Spinal cord (tissue), 10 donors: Measurements from ENCODE around the gene GP1BB. TPM values are rescaled to one million over a fixed set of nuclear protein-coding genes. Genes with fewer than 3 reads are reported as not detected.

Source experiments
- DNase-seq, 6 donors: peaks; one replicate each; pipeline versions ENCODE4 v3.0.0 to v3.0.0-alpha.2; 2013 to 2015; ENCODE audit warnings: low spot score in 6 of 6, low read depth in 4 of 6
- H3K27ac ChIP-seq: one replicate; pipeline ENCODE4 v1.5.1; 2013; ENCODE audit warnings: low read depth, low read length, control low read depth
- H3K27me3 ChIP-seq: one replicate; pipeline ENCODE4 v1.6.1; 2013; ENCODE audit warnings: low read length; ENCODE audit not compliant: control insufficient read depth, insufficient read depth
- H3K36me3 ChIP-seq: one replicate; pipeline ENCODE4 v1.6.1; 2013; ENCODE audit warnings: low read length; ENCODE audit not compliant: control insufficient read depth, insufficient read depth
- H3K4me1 ChIP-seq: one replicate; pipeline ENCODE4 v1.6.1; 2013; ENCODE audit warnings: low read length; ENCODE audit not compliant: control insufficient read depth, insufficient read depth
- H3K4me3 ChIP-seq: one replicate; pipeline ENCODE4 v1.5.1; 2013; ENCODE audit warnings: low read depth, low read length, control low read depth
- H3K9me3 ChIP-seq: one replicate; pipeline ENCODE4 v1.6.1; 2013; ENCODE audit warnings: low read length; ENCODE audit not compliant: control insufficient read depth, insufficient read depth
- WGBS: methylation state at CpG from one replicate; pipeline ENCODE4 v1.1.5; 2013; ENCODE audit warnings: missing lambda C conversion rate; ENCODE audit not compliant: insufficient coverage; 5-methylcytosine and 5-hydroxymethylcytosine counted together
- polyA plus RNA-seq, 2 donors: library from polyadenylated mRNA; unstranded; fragments of 120-200 nt; gene quantifications; one replicate each; pipeline ENCODE4 v1.2.1, GENCODE V29; 2013; ENCODE audit not compliant: insufficient read length in 2 of 2
- total RNA-seq, 2 donors: library from RNA; depleted of rRNA in 1 of 2; stranded (reverse); fragments of 120-200 nt in 1 of 2; fragments of >200 nt in 1 of 2; gene quantifications; one replicate each; pipeline versions ENCODE4 v1.2.3 to v1.2.4, GENCODE V29; 2013 to 2014
- donor health status: healthy.

Gene GP1BB
- total and polyA plus RNA-seq, 4 donors, result 5.3 to 50.5 (median 27.1) TPM

DNA sequence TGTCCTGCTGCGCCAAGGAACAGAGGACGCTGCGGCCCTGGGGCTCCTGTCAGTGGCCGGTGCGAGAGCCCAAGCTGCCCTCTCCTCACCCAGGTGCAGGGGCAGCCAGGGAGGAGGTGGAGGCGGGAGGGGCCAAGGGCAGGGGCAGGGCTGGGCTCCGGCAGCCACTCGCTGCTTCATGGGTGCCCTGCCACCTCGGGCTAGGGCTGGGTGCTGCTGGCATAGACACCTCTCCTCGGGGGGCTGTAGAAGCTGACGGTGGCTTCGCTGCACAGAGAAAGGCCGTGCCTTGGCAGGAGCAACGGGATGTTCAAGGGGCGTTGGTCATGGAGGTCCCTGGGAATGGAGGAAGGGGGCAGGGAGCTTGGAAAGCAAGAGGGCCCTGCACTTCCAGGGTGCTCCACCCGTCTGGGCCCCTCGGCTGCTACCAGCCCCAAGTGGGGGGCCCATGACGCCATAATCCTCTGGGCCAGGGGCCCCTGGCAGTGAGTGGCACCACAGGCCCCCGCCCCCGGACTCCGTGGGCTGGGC, 35.6 kb downstream of the GP1BB start:
- Histone ChIP-seq H3K27me3 (peaks cover 88% of the 10 kb centered on the region), H3K9me3 (no peaks in the 10 kb centered on the region), H3K4me1 (peaks cover 43% of the 10 kb centered on the region), H3K36me3 (no peaks in the 10 kb centered on the region), H3K4me3 (no peak overlapping the region), H3K27ac (no peak overlapping the region)
- 2% methylated on average over 21 of the region's 21 CpGs for WGBS
- no peak for DNase-seq

DNA sequence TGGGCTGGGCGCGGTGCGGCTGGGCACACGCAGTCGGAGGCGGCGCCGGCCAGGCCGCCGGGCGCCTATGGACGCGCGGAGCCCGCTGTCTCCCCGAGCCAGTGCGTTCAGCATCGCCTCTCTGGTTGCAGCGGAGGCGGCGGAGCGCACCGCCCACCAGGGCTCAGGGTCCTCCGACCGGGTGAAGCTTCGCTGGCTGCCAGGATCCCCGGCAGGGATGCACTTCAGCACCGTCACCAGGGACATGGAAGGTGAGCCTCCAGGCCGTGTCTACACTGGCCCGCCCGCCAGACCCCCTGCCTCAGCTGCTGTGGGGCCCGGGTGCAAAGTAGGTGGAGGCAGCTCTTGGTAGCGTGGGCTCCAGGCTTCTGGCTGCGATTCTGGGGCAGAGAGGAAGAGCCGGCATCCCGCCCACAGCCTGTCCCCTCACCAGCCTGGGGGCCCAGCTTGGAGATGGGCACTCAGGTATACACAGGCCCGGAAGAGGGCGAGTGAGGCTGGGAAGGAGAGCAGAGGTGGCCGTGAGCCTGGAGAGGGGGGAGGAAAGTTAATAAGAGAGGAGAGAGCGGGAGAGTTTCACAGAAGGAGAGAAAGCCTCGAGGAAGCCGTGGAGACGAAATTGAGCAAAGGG, 36.2 kb downstream of the GP1BB start:
- Histone ChIP-seq H3K4me3 (no peak overlapping the region), H3K27me3 (peaks cover 88% of the 10 kb centered on the region), H3K27ac (no peak overlapping the region), H3K36me3 (no peaks in the 10 kb centered on the region), H3K9me3 (no peaks in the 10 kb centered on the region), H3K4me1 (peaks cover 41% of the 10 kb centered on the region)
- whole genome bisulfite sequencing, result 1% methylated on average over 41 of the region's 43 CpGs
- no peak for DNase-seq

DNA sequence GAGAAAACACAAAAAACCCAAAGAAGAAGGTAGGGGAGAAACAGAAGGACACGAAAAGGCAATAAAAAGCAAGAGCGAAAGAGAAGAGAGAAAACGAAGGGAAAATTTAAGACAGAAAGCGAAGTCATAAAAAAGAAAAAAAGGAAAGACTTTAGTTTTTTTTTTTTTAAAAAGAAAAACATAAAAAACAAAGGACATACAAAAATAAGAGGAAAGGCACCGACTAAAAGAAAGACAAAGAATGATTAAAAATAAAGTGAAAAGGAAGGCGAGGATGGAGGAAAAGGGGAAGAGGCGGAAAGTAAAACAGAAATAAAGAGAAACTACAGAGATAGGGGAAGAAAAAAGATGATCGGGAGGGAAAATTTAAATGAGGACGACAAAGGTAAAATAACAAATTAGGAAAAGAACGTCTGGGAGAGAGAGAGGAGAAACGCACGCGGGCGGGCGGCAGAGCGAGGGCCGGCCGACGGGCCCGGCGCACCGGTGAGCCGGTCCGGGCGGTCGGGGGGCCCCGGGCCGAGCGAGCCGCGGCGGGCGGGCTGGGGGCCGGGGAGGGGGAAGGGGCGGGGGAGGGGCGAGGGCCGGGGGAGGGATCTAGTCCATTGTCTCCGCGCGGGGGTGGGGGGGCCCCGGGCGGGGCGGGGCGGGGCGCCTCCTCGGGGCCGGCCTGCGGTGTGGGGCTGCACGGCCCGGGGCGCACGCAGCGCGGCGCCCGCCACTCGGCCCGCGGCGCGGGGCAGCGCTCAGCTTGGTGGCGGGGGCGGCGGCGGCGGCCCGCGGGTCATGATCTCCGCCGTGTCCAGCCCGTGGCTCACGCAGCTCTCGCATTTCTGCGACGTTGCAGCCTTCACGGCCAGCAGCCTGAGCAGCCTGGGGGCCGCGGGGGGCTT, 37.0 kb downstream of the GP1BB start, which contains the start of gene TBX1:
TSS of gene TBX1 (plus strand) at position 721 of the 893 bp plus-strand sequence. CDS start at position 787, 66 bp downstream.
- Histone ChIP-seq H3K27ac (no peak within 1 kb of the TSS), H3K27me3 (peaks cover 88% of the 10 kb centered on the region), H3K4me1 (peaks cover 35% of the 10 kb centered on the region), H3K4me3 (no peak within 1 kb of the TSS), H3K9me3 (no peaks in the 10 kb centered on the region), H3K36me3 (no peaks in the 10 kb centered on the region)
- under 1% methylated on average over 48 of the region's 79 CpGs for WGBS
- no peak for DNase-seq

DNA sequence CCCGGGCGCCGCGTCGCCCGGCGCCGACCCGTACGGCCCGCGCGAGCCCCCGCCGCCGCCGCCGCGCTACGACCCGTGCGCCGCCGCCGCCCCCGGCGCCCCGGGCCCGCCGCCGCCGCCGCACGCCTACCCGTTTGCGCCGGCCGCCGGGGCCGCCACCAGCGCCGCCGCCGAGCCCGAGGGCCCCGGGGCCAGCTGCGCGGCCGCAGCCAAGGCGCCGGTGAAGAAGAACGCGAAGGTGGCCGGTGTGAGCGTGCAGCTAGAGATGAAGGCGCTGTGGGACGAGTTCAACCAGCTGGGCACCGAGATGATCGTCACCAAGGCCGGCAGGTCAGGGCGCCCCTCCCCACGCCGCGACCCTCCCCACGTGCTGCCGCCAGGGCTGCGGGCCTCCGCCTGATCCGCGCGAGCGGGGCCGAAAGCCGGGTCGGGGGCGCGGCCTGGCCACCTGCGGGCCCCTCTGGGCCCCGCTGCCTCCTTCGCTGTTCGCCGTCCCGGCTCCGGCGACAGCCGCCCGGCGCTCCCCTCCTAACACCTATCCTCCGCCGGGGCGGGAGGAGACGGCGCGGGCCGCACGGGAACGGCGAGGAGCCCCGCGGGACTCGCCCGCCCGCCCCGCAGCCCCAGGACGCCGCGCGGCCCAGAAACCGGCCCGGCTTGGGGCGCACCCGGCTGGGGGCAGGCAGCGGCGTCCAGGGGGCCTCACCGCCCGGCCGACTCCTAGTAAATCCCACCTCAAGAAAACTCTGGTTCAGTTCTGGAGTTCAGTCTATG, 37.8 kb downstream of the GP1BB start:
- Histone ChIP-seq H3K27me3 (peaks cover 84% of the 10 kb centered on the region), H3K4me3 (no peak overlapping the region), H3K36me3 (no peaks in the 10 kb centered on the region), H3K9me3 (no peaks in the 10 kb centered on the region), H3K4me1 (peaks cover 27% of the 10 kb centered on the region), H3K27ac (no peak overlapping the region)
- WGBS, result 2% methylated on average over 117 of the region's 117 CpGs
- DNase-seq, result no peak

DNA sequence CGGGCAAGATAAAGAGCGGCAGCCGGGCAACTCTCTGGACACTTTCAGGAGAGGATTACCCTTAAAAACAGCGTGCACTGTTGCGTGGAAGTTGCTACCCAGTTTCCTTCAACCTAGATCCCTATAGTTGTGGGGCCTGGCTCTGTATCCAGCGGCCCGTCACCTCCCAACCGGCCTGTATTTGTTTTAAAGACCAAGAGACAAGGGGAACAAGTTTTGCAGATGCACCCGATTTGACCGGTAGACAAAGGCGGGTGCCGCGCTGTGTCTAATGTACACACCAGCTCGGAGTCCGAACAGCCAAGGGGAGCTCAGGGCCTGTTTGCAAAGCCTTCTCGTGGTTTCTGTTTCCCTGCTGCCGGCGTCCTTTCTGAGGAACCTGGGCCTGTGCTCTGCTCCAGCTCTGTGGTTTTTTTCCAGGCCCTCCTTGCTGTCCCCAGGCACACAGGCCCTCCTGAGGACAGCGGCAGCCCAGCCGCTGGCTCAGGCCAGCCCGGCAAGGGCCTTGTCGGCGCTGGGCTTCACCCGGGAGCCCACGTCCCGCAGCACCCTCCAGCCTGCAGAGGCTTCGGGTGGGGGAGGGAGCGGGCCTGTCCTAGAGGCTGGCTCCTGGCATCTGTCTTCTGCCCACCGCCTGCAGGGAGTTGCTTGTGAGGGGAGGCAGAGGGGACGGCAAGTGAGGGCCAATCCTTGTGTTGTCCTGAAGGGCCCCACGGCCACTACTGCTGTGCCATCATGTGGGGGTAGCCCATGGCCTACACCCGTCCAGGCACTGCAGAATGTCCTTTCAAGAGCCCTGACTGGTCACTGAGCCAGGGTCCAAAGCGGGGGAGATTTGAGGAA, 38.6 kb downstream of the GP1BB start:
- no peak for DNase-seq
- WGBS, result 36% methylated on average over 33 of the region's 33 CpGs
- no peak overlapping the region for H3K4me3 ChIP-seq
- peaks cover 25% of the 10 kb centered on the region for H3K4me1 ChIP-seq
- H3K36me3 ChIP-seq, result no peaks in the 10 kb centered on the region
- H3K27ac ChIP-seq, result no peak overlapping the region
- no peaks in the 10 kb centered on the region for H3K9me3 ChIP-seq
- H3K27me3 ChIP-seq, result peaks cover 80% of the 10 kb centered on the region

DNA sequence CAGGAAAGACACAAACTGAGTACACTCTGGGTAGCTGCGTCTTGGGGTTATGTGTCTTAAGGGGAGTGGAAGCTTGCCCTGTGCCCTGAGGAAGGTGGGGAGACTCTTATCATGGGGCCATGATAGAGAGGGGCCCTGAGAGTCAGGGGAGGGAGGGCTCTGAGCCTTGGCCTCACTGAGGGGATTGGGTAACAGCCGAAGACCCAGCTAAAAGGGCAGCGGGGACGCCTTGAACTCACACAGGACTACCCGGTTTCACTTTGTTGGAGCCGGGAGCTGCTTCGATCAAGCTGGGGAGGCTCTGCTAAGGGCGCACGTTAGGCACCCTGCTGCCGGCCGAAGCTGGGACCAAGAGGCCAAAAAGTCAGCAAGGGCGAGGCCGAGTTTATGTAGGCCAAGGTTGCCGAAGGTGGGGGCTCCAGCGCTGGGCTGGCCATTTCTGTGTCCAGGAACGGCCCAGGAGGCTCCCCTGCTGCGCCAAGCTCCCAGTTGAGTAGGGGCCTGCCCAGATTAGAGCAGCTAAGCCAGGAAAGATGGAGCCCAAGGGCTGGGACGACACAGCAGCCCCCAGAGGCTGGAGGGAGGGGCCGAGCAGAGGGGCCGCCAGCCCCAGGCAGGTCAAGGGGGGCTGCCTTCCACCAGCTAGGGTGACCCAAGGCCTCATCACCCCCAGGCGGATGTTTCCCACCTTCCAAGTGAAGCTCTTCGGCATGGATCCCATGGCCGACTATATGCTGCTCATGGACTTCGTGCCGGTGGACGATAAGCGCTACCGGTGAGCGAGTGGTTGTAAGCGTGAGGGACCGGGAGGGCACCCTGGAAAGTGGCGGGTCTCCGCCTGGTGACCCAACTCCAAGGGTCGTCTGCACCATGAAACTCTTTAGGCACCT, 39.5 kb downstream of the GP1BB start:
- no peak for DNase-seq
- WGBS, result 34% methylated on average over 33 of the region's 34 CpGs
- H3K36me3 ChIP-seq, result no peaks in the 10 kb centered on the region

DNA sequence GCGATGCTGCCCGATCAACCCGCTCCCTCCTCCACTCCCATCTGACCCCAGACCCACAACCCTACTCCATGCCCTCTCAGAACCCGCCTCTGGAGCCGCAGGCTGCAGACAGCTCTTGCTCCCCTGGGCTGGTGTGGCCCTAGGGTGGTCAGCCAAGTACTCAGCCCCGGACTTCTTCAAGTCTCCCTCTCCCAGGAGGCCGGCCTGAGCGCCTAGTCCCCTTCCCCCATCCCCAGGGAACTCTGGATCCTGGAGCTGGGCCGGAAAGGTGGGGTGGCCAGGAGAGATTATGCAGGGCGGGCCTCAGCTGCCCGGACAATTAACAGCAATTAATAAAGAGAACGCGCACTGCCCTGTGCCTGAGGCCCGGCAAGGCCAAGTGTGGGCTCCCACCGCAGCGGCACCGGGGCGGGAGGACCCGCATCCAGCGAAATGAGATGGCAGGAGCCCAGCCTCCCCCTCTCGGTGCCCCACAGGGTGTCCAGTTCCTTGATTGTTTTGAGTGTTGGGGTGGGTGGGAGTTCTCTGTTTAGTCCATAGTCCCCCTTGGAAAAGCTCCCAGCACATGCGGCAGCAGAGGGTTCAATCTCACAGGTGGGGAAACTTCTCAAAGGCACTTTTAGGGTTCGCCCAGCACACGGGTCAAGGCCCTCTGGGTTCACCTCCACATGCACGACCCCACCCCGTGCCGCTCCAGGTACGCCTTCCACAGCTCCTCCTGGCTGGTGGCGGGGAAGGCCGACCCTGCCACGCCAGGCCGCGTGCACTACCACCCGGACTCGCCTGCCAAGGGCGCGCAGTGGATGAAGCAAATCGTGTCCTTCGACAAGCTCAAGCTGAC, 40.3 kb downstream of the GP1BB start:
- no peak for DNase-seq
- H3K9me3 ChIP-seq, result no peaks in the 10 kb centered on the region
- H3K36me3 ChIP-seq, result no peaks in the 10 kb centered on the region
- H3K4me3 ChIP-seq, result no peak overlapping the region
- H3K27ac ChIP-seq, result no peak overlapping the region
- 24% methylated on average over 34 of the region's 39 CpGs for WGBS
- peaks cover 80% of the 10 kb centered on the region for H3K27me3 ChIP-seq
- peaks cover 35% of the 10 kb centered on the region for H3K4me1 ChIP-seq

More for the DNA sequence above, 39.5 kb downstream of the GP1BB start:
- Histone ChIP-seq H3K4me3 (no peak overlapping the region), H3K9me3 (no peaks in the 10 kb centered on the region), H3K27me3 (peaks cover 80% of the 10 kb centered on the region), H3K4me1 (peaks cover 30% of the 10 kb centered on the region), H3K27ac (no peak overlapping the region)

DNA sequence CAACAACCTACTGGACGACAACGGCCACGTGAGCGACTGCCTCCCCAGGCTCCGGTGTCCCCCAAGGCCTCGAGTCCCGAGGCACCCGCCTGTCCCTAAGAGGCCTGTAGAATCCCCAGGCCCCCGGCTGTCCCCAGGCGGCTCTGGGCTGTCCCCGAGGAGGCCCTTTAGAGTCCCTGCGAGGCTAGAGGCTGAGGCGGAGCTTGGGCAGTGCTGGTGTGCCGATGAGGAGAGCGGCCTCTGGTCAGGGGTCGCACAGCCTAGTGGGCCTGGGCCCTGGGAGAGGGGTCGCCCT, 40.9 kb downstream of the GP1BB start:
- Histone ChIP-seq H3K27me3 (peaks cover 79% of the 10 kb centered on the region), H3K4me3 (no peak overlapping the region), H3K4me1 (peaks cover 29% of the 10 kb centered on the region), H3K27ac (no peak overlapping the region), H3K36me3 (no peaks in the 10 kb centered on the region), H3K9me3 (no peaks in the 10 kb centered on the region)
- DNase-seq, result no peak
- WGBS, result 15% methylated on average over 11 of the region's 17 CpGs
